Liver (tissue), 9 donors: Measurements from ENCODE around the gene ZBTB2. TPM values are rescaled to one million over a fixed set of nuclear protein-coding genes. Genes with fewer than 3 reads are reported as not detected.

Source experiments
- DNase-seq: peaks from one replicate; pipeline ENCODE4 v3.0.0-alpha.2; 2017; ENCODE audit warnings: low spot score
- H3K27ac ChIP-seq, 2 donors: one replicate each; pipeline ENCODE4 v1.7.0; 2013; ENCODE audit warnings: inconsistent platforms in 2 of 2, low read length in 2 of 2, control low read depth in 1 of 2, low read depth in 1 of 2, mild to moderate bottlenecking in 1 of 2
- H3K27me3 ChIP-seq, 4 donors: one replicate each; pipeline versions ENCODE4 v1.6.1 to v1.7.0; 2013; ENCODE audit warnings: low read length in 3 of 4, inconsistent platforms in 1 of 4, mild to moderate bottlenecking in 1 of 4, moderate library complexity in 1 of 4; ENCODE audit not compliant: control insufficient read depth in 4 of 4, insufficient read depth in 4 of 4
- H3K36me3 ChIP-seq, 4 donors: one replicate each; pipeline versions ENCODE4 v1.6.1 to v1.7.0; 2013; ENCODE audit warnings: low read length in 3 of 4, mild to moderate bottlenecking in 3 of 4, low read depth in 1 of 4, moderate library complexity in 1 of 4; ENCODE audit not compliant: control insufficient read depth in 4 of 4, insufficient read depth in 3 of 4
- H3K4me1 ChIP-seq, 4 donors: one replicate each; pipeline versions ENCODE4 v1.6.1 to v1.7.0; 2013; ENCODE audit warnings: low read length in 3 of 4, mild to moderate bottlenecking in 3 of 4, moderate library complexity in 1 of 4; ENCODE audit not compliant: control insufficient read depth in 4 of 4, insufficient read depth in 4 of 4
- H3K4me3 ChIP-seq, 3 donors: one replicate each; pipeline versions ENCODE4 v1.6.1 to v1.7.0; 2013; ENCODE audit warnings: low read length in 3 of 3, control low read depth in 1 of 3, low read depth in 1 of 3, mild to moderate bottlenecking in 1 of 3
- H3K9ac ChIP-seq, 2 donors: one replicate each; pipeline ENCODE4 v1.7.0; 2013; ENCODE audit warnings: low read length in 2 of 2, mild to moderate bottlenecking in 2 of 2, moderate library complexity in 2 of 2, control low read depth in 1 of 2, low read depth in 1 of 2
- H3K9me3 ChIP-seq, 4 donors: one replicate each; pipeline versions ENCODE4 v1.6.1 to v1.7.0; 2013; ENCODE audit warnings: low read length in 3 of 4; ENCODE audit not compliant: control insufficient read depth in 4 of 4
- EGR1 ChIP-seq, 2 donors: IDR thresholded peaks; 2 replicates each; pipeline ENCODE4 v1.6.1; 2016 to 2018; ENCODE audit warnings: antibody characterized with exemption in 2 of 2, low read depth in 2 of 2
- FOXA1 ChIP-seq: IDR thresholded peaks from 2 replicates; pipeline ENCODE4 v1.6.1; 2016; ENCODE audit warnings: antibody characterized with exemption
- FOXA2 ChIP-seq: IDR thresholded peaks from 2 replicates; pipeline ENCODE4 v1.6.1; 2016; ENCODE audit warnings: antibody characterized with exemption
- GABPA ChIP-seq, 2 donors: IDR thresholded peaks in 1 of 2; conservative IDR thresholded peaks in 1 of 2; 2 replicates each; pipeline ENCODE4 v1.6.1; 2016; ENCODE audit warnings: antibody characterized with exemption in 2 of 2, mild to moderate bottlenecking in 1 of 2, moderate library complexity in 1 of 2
- HNF4A ChIP-seq, 2 donors: conservative IDR thresholded peaks; 2 replicates each; pipeline ENCODE4 v1.6.1; 2016; ENCODE audit warnings: antibody characterized with exemption in 2 of 2, mild to moderate bottlenecking in 2 of 2
- JUND ChIP-seq, 2 donors: IDR thresholded peaks; 2 replicates each; pipeline ENCODE4 v1.6.1; 2016; ENCODE audit warnings: antibody characterized with exemption in 2 of 2
- NR2F2 ChIP-seq: IDR thresholded peaks from 2 replicates; pipeline ENCODE4 v1.6.1; 2016; ENCODE audit warnings: antibody characterized with exemption
- SP1 ChIP-seq: IDR thresholded peaks from 2 replicates; pipeline ENCODE4 v1.6.1; 2018; ENCODE audit warnings: antibody characterized with exemption, mild to moderate bottlenecking
- TAF1 ChIP-seq: conservative IDR thresholded peaks from 2 replicates; pipeline ENCODE4 v1.6.1; 2016; ENCODE audit warnings: antibody characterized with exemption, mild to moderate bottlenecking
- YY1 ChIP-seq: IDR thresholded peaks from 2 replicates; pipeline ENCODE4 v1.6.1; 2016; ENCODE audit warnings: antibody characterized with exemption, mild to moderate bottlenecking
- WGBS: extraction: QIAGEN DNeasy Blood & Tissue Kit; methylation state at CpG from one replicate; pipeline ENCODE4 v1.1.7; 2013; 5-methylcytosine and 5-hydroxymethylcytosine counted together
- polyA plus RNA-seq, 2 donors: library from polyadenylated mRNA; stranded (reverse) in 1 of 2; unstranded in 1 of 2; fragments of 200-250 nt in 1 of 2; fragments of >200 nt in 1 of 2; fragmentation: Nextera tagmentation in 1 of 2; extraction: Ambion mirVana in 1 of 2; gene quantifications; one replicate each; pipeline versions ENCODE4 v1.2.1 to v1.2.3, GENCODE V29; 2013 to 2015
- total RNA-seq, 2 donors: library from RNA; depleted of rRNA; stranded (reverse); fragments of >200 nt; gene quantifications; one replicate each; pipeline ENCODE4 v1.2.3, GENCODE V29; 2014
- TF ChIP-seq, protein P1 (sequence below): IDR thresholded peaks from 2 replicates; pipeline ENCODE4 v1.6.1; 2016; ENCODE audit warnings: antibody characterized with exemption
- TF ChIP-seq, protein P2 (sequence below): IDR thresholded peaks from 2 replicates; pipeline ENCODE4 v1.6.1; 2016; ENCODE audit warnings: antibody characterized with exemption
- TF ChIP-seq, protein P3 (sequence below): IDR thresholded peaks from 2 replicates; pipeline ENCODE4 v1.6.1; 2016; ENCODE audit warnings: antibody characterized with exemption, mild to moderate bottlenecking
- donor health status: healthy.
- donor health status: healthy.
- donor health status: healthy.
- donor health status: healthy.
- donor health status: healthy.

ZBTB2 gene
- total and polyA plus RNA-seq, 4 donors: 2.5 to 4.2 (median 3.0) TPM

DNA sequence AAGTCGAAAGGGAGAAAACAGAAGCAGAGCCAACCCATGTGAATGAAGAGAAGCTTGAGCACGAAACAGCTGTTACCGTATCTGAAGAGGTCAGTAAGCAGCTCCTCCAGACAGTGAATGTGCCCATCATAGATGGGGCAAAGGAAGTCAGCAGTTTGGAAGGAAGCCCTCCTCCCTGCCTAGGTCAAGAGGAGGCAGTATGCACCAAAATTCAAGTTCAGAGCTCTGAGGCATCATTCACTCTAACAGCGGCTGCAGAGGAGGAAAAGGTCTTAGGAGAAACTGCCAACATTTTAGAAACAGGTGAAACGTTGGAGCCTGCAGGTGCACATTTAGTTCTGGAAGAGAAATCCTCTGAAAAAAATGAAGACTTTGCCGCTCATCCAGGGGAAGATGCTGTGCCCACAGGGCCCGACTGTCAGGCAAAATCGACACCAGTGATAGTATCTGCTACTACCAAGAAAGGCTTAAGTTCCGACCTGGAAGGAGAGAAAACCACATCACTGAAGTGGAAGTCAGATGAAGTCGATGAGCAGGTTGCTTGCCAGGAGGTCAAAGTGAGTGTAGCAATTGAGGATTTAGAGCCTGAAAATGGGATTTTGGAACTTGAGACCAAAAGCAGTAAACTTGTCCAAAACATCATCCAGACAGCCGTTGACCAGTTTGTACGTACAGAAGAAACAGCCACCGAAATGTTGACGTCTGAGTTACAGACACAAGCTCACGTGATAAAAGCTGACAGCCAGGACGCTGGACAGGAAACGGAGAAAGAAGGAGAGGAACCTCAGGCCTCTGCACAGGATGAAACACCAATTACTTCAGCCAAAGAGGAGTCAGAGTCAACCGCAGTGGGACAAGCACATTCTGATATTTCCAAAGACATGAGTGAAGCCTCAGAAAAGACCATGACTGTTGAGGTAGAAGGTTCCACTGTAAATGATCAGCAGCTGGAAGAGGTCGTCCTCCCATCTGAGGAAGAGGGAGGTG is 38.7 kb downstream of the ZBTB2 start (continued):
- TF ChIP-seq, protein P1, sequence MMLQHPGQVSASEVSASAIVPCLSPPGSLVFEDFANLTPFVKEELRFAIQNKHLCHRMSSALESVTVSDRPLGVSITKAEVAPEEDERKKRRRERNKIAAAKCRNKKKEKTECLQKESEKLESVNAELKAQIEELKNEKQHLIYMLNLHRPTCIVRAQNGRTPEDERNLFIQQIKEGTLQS: no peak
- no peak for TF ChIP-seq SP1

DNA sequence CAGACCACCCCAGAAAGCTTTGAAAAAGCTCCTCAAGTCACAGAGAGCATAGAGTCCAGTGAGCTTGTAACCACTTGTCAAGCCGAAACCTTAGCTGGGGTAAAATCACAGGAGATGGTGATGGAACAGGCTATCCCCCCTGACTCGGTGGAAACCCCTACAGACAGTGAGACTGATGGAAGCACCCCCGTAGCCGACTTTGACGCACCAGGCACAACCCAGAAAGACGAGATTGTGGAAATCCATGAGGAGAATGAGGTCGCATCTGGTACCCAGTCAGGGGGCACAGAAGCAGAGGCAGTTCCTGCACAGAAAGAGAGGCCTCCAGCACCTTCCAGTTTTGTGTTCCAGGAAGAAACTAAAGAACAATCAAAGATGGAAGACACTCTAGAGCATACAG is 39.6 kb downstream of the ZBTB2 start:
- Histone ChIP-seq H3K4me1 (no peaks in the 10 kb centered on the region), H3K9ac (no peak overlapping the region), H3K27ac (no peak overlapping the region), H3K27me3 (no peaks in the 10 kb centered on the region), H3K36me3 (no peaks in the 10 kb centered on the region), H3K9me3 (no peaks in the 10 kb centered on the region), H3K4me3 (no peak overlapping the region)
- WGBS: 92% methylated on average over 7 of the region's 7 CpGs
- TF ChIP-seq NR2F2 (no peak), FOXA2 (no peak), HNF4A (conservative IDR thresholded peaks at IDR 0.05) (no peak), TAF1 (no peak), JUND (IDR thresholded peaks at IDR 0.05) (no peak), EGR1 (IDR thresholded peaks at IDR 0.05; ENCODE audit: low read depth in 2 of 2) (no peak)
- TF ChIP-seq, protein P2, sequence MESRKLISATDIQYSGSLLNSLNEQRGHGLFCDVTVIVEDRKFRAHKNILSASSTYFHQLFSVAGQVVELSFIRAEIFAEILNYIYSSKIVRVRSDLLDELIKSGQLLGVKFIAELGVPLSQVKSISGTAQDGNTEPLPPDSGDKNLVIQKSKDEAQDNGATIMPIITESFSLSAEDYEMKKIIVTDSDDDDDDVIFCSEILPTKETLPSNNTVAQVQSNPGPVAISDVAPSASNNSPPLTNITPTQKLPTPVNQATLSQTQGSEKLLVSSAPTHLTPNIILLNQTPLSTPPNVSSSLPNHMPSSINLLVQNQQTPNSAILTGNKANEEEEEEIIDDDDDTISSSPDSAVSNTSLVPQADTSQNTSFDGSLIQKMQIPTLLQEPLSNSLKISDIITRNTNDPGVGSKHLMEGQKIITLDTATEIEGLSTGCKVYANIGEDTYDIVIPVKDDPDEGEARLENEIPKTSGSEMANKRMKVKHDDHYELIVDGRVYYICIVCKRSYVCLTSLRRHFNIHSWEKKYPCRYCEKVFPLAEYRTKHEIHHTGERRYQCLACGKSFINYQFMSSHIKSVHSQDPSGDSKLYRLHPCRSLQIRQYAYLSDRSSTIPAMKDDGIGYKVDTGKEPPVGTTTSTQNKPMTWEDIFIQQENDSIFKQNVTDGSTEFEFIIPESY: no peak
- no peak for DNase-seq

DNA sequence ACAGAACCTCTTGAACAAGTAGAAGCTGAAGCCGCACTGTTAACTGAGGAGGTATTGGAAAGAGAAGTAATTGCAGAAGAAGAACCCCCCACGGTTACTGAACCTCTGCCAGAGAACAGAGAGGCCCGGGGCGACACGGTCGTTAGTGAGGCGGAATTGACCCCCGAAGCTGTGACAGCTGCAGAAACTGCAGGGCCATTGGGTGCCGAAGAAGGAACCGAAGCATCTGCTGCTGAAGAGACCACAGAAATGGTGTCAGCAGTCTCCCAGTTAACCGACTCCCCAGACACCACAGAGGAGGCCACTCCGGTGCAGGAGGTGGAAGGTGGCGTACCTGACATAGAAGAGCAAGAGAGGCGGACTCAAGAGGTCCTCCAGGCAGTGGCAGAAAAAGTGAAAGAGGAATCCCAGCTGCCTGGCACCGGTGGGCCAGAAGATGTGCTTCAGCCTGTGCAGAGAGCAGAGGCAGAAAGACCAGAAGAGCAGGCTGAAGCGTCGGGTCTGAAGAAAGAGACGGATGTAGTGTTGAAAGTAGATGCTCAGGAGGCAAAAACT is 40.1 kb downstream of the ZBTB2 start:
- H3K27ac ChIP-seq: no peak overlapping the region
- H3K36me3 ChIP-seq: no peaks in the 10 kb centered on the region
- TF ChIP-seq GABPA (IDR thresholded peaks at IDR 0.05 in 1 of 2, conservative IDR thresholded peaks at IDR 0.05 in 1 of 2) (no peak), YY1 (no peak), FOXA1 (no peak), HNF4A (conservative IDR thresholded peaks at IDR 0.05) (no peak)
- TF ChIP-seq, protein P3, sequence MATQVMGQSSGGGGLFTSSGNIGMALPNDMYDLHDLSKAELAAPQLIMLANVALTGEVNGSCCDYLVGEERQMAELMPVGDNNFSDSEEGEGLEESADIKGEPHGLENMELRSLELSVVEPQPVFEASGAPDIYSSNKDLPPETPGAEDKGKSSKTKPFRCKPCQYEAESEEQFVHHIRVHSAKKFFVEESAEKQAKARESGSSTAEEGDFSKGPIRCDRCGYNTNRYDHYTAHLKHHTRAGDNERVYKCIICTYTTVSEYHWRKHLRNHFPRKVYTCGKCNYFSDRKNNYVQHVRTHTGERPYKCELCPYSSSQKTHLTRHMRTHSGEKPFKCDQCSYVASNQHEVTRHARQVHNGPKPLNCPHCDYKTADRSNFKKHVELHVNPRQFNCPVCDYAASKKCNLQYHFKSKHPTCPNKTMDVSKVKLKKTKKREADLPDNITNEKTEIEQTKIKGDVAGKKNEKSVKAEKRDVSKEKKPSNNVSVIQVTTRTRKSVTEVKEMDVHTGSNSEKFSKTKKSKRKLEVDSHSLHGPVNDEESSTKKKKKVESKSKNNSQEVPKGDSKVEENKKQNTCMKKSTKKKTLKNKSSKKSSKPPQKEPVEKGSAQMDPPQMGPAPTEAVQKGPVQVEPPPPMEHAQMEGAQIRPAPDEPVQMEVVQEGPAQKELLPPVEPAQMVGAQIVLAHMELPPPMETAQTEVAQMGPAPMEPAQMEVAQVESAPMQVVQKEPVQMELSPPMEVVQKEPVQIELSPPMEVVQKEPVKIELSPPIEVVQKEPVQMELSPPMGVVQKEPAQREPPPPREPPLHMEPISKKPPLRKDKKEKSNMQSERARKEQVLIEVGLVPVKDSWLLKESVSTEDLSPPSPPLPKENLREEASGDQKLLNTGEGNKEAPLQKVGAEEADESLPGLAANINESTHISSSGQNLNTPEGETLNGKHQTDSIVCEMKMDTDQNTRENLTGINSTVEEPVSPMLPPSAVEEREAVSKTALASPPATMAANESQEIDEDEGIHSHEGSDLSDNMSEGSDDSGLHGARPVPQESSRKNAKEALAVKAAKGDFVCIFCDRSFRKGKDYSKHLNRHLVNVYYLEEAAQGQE: no peak
- H3K4me3 ChIP-seq: no peak overlapping the region
- no peaks in the 10 kb centered on the region for H3K9me3 ChIP-seq
- no peaks in the 10 kb centered on the region for H3K4me1 ChIP-seq
- H3K9ac ChIP-seq: no peak overlapping the region
- DNase-seq: no peak
- no peaks in the 10 kb centered on the region for H3K27me3 ChIP-seq
- WGBS: 95% methylated on average over 18 of the region's 18 CpGs
